Non-pigmented ciliary epithelial cell (primary cell): Measurements from ENCODE around the gene JARID2.

Experiments
- DNase-seq: peaks from one replicate; pipeline ENCODE4 v3.0.0-alpha.2; 2010; ENCODE audit warnings: low read depth

The JARID2 gene

GRCh38 chr6:15375638-15376290, 129.9 kb downstream of the JARID2 start:
- DNase-seq, result no peak

GRCh38 chr6:15376900-15377487, 131.1 kb downstream of the JARID2 start:
- DNase-seq, result no peak

GRCh38 chr6:15378272-15378671, 132.4 kb downstream of the JARID2 start:
- DNase-seq, result no peak

- no peak for DNase-seq
These were observed 133.0 kb downstream of the JARID2 start for GRCh38 chr6:15378866-15379265.

GRCh38 chr6:15380351-15380750, 134.5 kb downstream of the JARID2 start:
- no peak for DNase-seq

- no peak for DNase-seq
These were observed 136.2 kb downstream of the JARID2 start for GRCh38 chr6:15382089-15382488.

GRCh38 chr6:15382712-15383111, 136.8 kb downstream of the JARID2 start:
- DNase-seq, result no peak

GRCh38 chr6:15384901-15385300, 139.0 kb downstream of the JARID2 start:
- no peak for DNase-seq

GRCh38 chr6:15385521-15385920, 139.7 kb downstream of the JARID2 start:
- no peak for DNase-seq

GRCh38 chr6:15386110-15386755, 140.4 kb downstream of the JARID2 start:
- no peak for DNase-seq

- DNase-seq, result no peak
These were observed 140.9 kb downstream of the JARID2 start for GRCh38 chr6:15386756-15387112.

GRCh38 chr6:15387118-15387517, 141.2 kb downstream of the JARID2 start:
- no peak for DNase-seq

GRCh38 chr6:15389084-15389764, 143.4 kb downstream of the JARID2 start:
- DNase-seq, result no peak

- no peak for DNase-seq
These were observed 144.2 kb downstream of the JARID2 start for GRCh38 chr6:15389765-15390723.

- no peak for DNase-seq
These were observed 145.6 kb downstream of the JARID2 start for GRCh38 chr6:15391500-15391899.

GRCh38 chr6:15392182-15392581, 146.3 kb downstream of the JARID2 start:
- no peak for DNase-seq

GRCh38 chr6:15393605-15394004, 147.7 kb downstream of the JARID2 start:
- DNase-seq, result no peak

GRCh38 chr6:15395087-15395486, 149.2 kb downstream of the JARID2 start:
- no peak for DNase-seq

- DNase-seq, result no peak
These were observed 150.9 kb downstream of the JARID2 start for GRCh38 chr6:15396808-15397207.

- DNase-seq, result no peak
These were observed 152.9 kb downstream of the JARID2 start for GRCh38 chr6:15398633-15399275.
